Spleen (tissue), 11 donors: ENCODE measurements around the gene EIF3K. TPM values are rescaled to one million over a fixed set of nuclear protein-coding genes. Genes with fewer than 3 reads are reported as not detected.

Experiments used
- DNase-seq: peaks from one replicate; pipeline ENCODE4 v3.0.0-alpha.2; 2020
- H3K27ac ChIP-seq, 8 donors: fragments of 200-600 bp; sonication (generic) in 7 of 8; 1 replicate in 4 of 8; 2 replicates in 4 of 8; pipeline versions ENCODE4 v1.5.0 to v1.8.0; 2016 to 2021; ENCODE audit warnings: inconsistent platforms in 4 of 8, mild to moderate bottlenecking in 4 of 8, moderate library complexity in 1 of 8
- H3K27me3 ChIP-seq, 7 donors: fragments of 200-600 bp; sonication (generic) in 6 of 7; replicated peaks in 1 of 7; 1 replicate in 4 of 7; 2 replicates in 3 of 7; pipeline versions ENCODE4 v1.5.0 to v1.8.0; 2016 to 2021; ENCODE audit warnings: inconsistent platforms in 3 of 7, mild to moderate bottlenecking in 1 of 7
- H3K36me3 ChIP-seq, 6 donors: fragments of 200-600 bp; sonication (generic) in 5 of 6; 1 replicate in 4 of 6; 2 replicates in 2 of 6; pipeline versions ENCODE4 v1.5.0 to v1.8.0; 2016 to 2021; ENCODE audit warnings: inconsistent platforms in 2 of 6
- H3K4me1 ChIP-seq, 6 donors: fragments of 200-600 bp; sonication (generic) in 5 of 6; 1 replicate in 3 of 6; 2 replicates in 3 of 6; pipeline versions ENCODE4 v1.5.0 to v1.8.0; 2016 to 2021; ENCODE audit warnings: inconsistent platforms in 3 of 6
- H3K4me3 ChIP-seq, 8 donors: fragments of 200-600 bp; sonication (generic) in 7 of 8; 1 replicate in 4 of 8; 2 replicates in 4 of 8; pipeline versions ENCODE4 v1.5.0 to v1.8.0; 2016 to 2021; ENCODE audit warnings: inconsistent platforms in 4 of 8, mild to moderate bottlenecking in 4 of 8, moderate library complexity in 2 of 8
- H3K9me3 ChIP-seq, 8 donors: fragments of 200-600 bp; sonication (generic) in 7 of 8; 1 replicate in 4 of 8; 2 replicates in 4 of 8; pipeline versions ENCODE4 v1.5.0 to v1.8.0; 2016 to 2021; ENCODE audit warnings: inconsistent platforms in 4 of 8
- POLR2A ChIP-seq, 3 donors: fragments of 450-650 bp; IDR thresholded peaks; one replicate each; pipeline ENCODE4 v1.5.1; 2017; ENCODE audit warnings: antibody characterized with exemption in 3 of 3, mild to moderate bottlenecking in 1 of 3
- POLR2AphosphoS5 ChIP-seq, 3 donors: sonication (generic); formaldehyde crosslinking; IDR thresholded peaks; one replicate each; pipeline ENCODE4 v1.5.1; 2017; ENCODE audit warnings: antibody characterized with exemption in 3 of 3
- WGBS, 5 donors: extraction: QIAGEN DNeasy Blood & Tissue Kit in 3 of 5; methylation state at CpG; one replicate each; pipeline versions ENCODE4 v1.1.5 to v1.1.7; 2013 to 2018; 5-methylcytosine and 5-hydroxymethylcytosine counted together
- intact Hi-C: fragments of 100-400 bp; cut with DNase I; formaldehyde crosslinking; loops from one replicate; pipeline ENCODE4 v1.15.0; 2023; ENCODE audit warnings: low total_unique reads
- polyA plus RNA-seq, 3 donors: library from polyadenylated mRNA; stranded (reverse); fragments of 200-250 nt; gene quantifications; one replicate each; pipeline ENCODE4 v1.2.1, GENCODE V29; 2013
- total RNA-seq, 7 donors: library from RNA; depleted of rRNA in 3 of 7; stranded (reverse); fragments of >200 nt in 3 of 7; fragmentation: NEBNext Ultra II Directional in 4 of 7; extraction: Animal tissue kit (Norgen Biotek cat#: 25700) in 4 of 7; gene quantifications; one replicate each; pipeline versions ENCODE4 v1.1.0 to v1.2.1, GENCODE V29; 2016 to 2021
- TF ChIP-seq, protein P1 (sequence below), 11 experiments: fragments of 200-600 bp in 7 of 11; fragments of 450-650 bp in 4 of 11; sonication (generic) in 4 of 11; IDR thresholded peaks in 8 of 11; conservative IDR thresholded peaks in 3 of 11; 1 replicate in 7 of 11; 2 replicates in 4 of 11; pipeline versions ENCODE4 v1.4.0 to v1.8.0; 2016 to 2021; ENCODE audit warnings: antibody characterized with exemption in 11 of 11, inconsistent platforms in 4 of 11, mild to moderate bottlenecking in 1 of 11
- donor health status: healthy with polysubstance abuse.
- donor health status: DM: no; HTN: no; CAD: no; lungs with moderate emphysema.
- donor health status: DM: no; HTN: no; CAD: no.
- donor health status: Bipolar disorder and iron deficiency.
- donor health status: healthy.
- donor health status: DM: no; HTN: no; CAD: no.
- donor health status: DM: yes; HTN: yes; CAD: no.

The EIF3K gene
- total and polyA plus RNA-seq, 10 donors = 232 to 538 (median 302) TPM

- 70 to 75% (median 71%) methylated on average over 17 of the region's 17 CpGs for WGBS, 5 donors
Measured at GRCh38 chr19:38634757-38635482, 15.9 kb downstream of the EIF3K start.

DNA sequence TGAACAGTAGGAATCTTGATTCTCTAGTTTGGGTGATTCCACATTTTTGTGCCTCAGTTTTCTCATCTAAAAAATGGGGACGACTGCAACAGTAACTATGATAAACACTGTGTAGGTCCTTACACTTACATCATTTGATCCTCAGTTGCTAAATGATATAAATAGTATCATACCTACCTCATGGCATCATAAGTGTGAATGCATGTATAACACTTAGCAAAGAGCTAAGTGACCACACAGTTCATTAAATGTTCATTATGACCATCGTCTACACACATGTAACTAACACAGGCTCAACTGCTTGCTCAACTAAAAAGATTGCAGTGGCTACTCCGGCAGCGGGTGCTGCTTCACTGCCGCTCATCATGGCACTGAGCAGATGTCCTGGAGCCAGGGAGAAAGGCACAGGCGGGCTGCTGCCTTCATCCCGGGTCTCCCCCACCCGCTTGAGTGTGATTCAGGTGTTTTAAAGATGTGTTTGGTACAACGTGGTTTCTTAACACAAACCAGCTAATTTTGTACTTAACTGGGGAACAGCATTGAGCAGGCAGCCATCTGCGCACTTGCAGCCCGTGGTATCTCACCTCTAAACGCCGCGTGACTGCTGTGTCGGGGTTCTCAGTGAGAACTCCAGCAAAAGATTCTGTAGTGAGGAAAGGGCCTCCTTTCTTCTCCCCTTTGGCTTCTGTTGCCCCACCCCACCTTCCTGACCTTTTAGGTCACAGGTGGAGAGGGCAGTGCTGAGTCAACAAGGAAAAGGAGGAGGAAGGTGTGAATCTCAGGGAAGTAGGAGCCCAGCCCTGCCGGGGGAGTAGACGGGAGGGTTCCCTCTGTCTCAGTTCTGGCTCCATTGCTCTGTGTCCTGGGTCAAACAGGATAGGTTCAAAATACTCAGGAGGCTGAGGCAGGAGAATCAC, 16.8 kb downstream of the EIF3K start:
- intact Hi-C loops = loop anchor here (10.0 kb wide), 2 partner anchors 121 to 299 kb away; partner anchors contain the start of genes MRPS12 and SARS2
- peak overlapping the region in 7 of 8 donors; percentile 30 to 84 (median 71) for H3K27ac ChIP-seq
- H3K27me3 ChIP-seq = no peaks in the 10 kb centered on the region
- no peak for DNase-seq
- no peak overlapping the region for H3K4me3 ChIP-seq
- 76 to 90% (median 86%) methylated on average over 16 to 17 of the region's 17 CpGs for WGBS, 5 donors
- H3K9me3 ChIP-seq = no peaks in the 10 kb centered on the region
- peaks cover 0 to 78% (median 34%) of the 10 kb centered on the region in 6 donors for H3K36me3 ChIP-seq
- peaks cover 14 to 46% (median 35%) of the 10 kb centered on the region in 6 donors for H3K4me1 ChIP-seq
- TF ChIP-seq POLR2AphosphoS5 (IDR thresholded peaks at IDR 0.05) = peak in 1 of 3 donors; percentile 27
- no peak for TF ChIP-seq POLR2A (IDR thresholded peaks at IDR 0.05)
- TF ChIP-seq, protein P1, sequence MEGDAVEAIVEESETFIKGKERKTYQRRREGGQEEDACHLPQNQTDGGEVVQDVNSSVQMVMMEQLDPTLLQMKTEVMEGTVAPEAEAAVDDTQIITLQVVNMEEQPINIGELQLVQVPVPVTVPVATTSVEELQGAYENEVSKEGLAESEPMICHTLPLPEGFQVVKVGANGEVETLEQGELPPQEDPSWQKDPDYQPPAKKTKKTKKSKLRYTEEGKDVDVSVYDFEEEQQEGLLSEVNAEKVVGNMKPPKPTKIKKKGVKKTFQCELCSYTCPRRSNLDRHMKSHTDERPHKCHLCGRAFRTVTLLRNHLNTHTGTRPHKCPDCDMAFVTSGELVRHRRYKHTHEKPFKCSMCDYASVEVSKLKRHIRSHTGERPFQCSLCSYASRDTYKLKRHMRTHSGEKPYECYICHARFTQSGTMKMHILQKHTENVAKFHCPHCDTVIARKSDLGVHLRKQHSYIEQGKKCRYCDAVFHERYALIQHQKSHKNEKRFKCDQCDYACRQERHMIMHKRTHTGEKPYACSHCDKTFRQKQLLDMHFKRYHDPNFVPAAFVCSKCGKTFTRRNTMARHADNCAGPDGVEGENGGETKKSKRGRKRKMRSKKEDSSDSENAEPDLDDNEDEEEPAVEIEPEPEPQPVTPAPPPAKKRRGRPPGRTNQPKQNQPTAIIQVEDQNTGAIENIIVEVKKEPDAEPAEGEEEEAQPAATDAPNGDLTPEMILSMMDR (IDR thresholded peaks at IDR 0.05 in 8 of 11, conservative IDR thresholded peaks at IDR 0.05 in 3 of 11) = no peak

More at GRCh38 chr19:38634757-38635482, 15.9 kb downstream of the EIF3K start:
- no peak overlapping the region for H3K4me3 ChIP-seq
- H3K36me3 ChIP-seq = peaks cover 0 to 87% (median 41%) of the 10 kb centered on the region in 6 donors
- DNase-seq = peak; percentile 94
- peaks cover 14 to 38% (median 31%) of the 10 kb centered on the region in 6 donors for H3K4me1 ChIP-seq
- peak overlapping the region in 6 of 8 donors; percentile 23 to 84 (median 52) for H3K27ac ChIP-seq
- H3K27me3 ChIP-seq = no peaks in the 10 kb centered on the region
- no peaks in the 10 kb centered on the region for H3K9me3 ChIP-seq
- intact Hi-C loops = loop anchor here (5.0 to 10.0 kb wide), 4 partner anchors 88 to 300 kb away; partner anchors contain the start of genes FAM98C, MRPS12 and SARS2
- TF ChIP-seq, protein P1 (IDR thresholded peaks at IDR 0.05 in 8 of 11, conservative IDR thresholded peaks at IDR 0.05 in 3 of 11) = peak; percentile 91 to 99 (median 97)
- TF ChIP-seq POLR2A (IDR thresholded peaks at IDR 0.05) = no peak
- TF ChIP-seq POLR2AphosphoS5 (IDR thresholded peaks at IDR 0.05) = peak; percentile 62 to 75 (median 68)

DNA sequence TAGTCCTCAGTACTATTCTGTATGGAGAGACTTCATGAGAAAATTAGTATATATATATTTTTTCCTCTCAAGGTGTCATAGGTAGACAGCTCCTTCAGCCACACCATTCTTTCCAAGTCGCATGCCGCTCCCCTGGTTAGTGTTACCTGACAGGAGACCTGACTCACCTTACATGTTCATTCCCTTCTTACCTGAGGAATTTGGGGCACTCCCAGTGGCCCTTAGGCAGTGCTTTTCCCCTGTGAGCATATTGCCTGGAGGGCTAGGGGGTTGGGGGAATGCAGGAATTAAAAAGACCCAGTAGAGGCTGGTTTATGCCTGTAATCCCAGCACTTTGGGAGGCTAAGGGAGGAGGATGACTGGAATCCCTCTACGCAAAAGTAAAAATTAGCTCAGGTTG, 19.5 kb downstream of the EIF3K start:
- H3K36me3 ChIP-seq = peaks cover 0 to 51% (median 14%) of the 10 kb centered on the region in 6 donors
- no peaks in the 10 kb centered on the region for H3K9me3 ChIP-seq
- H3K27ac ChIP-seq = no peak overlapping the region
- no peaks in the 10 kb centered on the region for H3K27me3 ChIP-seq
- TF ChIP-seq POLR2AphosphoS5 (IDR thresholded peaks at IDR 0.05) (no peak), POLR2A (IDR thresholded peaks at IDR 0.05) (no peak)
- TF ChIP-seq, protein P1 (IDR thresholded peaks at IDR 0.05 in 8 of 11, conservative IDR thresholded peaks at IDR 0.05 in 3 of 11) = no peak
- intact Hi-C loops = loop anchor here (10.0 kb wide), 2 partner anchors 124 to 296 kb away; partner anchors contain the start of genes MRPS12 and SARS2
- no peak overlapping the region for H3K4me3 ChIP-seq
- peaks cover 14 to 65% (median 51%) of the 10 kb centered on the region in 6 donors for H3K4me1 ChIP-seq
- no peak for DNase-seq
- 98 to 100% (median 100%) methylated on average over 3 of the region's 3 CpGs for WGBS, 5 donors
